ENCODE data around the gene TMEM242.
"Not testable (repeated sequence)": the region's sequence is repeated elsewhere in the genome, so short reads cannot be mapped to it uniquely, and the experiment has no call there.

The TMEM242 gene

GRCh38 chr6:157323255-157323965 is at the start of gene TMEM242:
TSS of gene TMEM242 (minus strand) at chr6:157323519. CDS start at chr6:157323499, 20 bp downstream.
- peak; percentile 87 to 96 (median 88) for DNase-seq (ENCODE audit: low read depth in 2 of 3, low spot score in 1 of 3)

GRCh38 chr6:157372501-157373280 is 49.4 kb upstream of the TMEM242 start:
- DNase-seq (ENCODE audit: low read depth in 2 of 3, low spot score in 1 of 3), result no peak

GRCh38 chr6:157370755-157371154 is 47.4 kb upstream of the TMEM242 start:
- DNase-seq (ENCODE audit: low read depth in 2 of 3, low spot score in 1 of 3), result no peak

- DNase-seq (ENCODE audit: low read depth in 2 of 3, low spot score in 1 of 3), result no peak
These were observed 45.2 kb upstream of the TMEM242 start for GRCh38 chr6:157368359-157369049.

- DNase-seq (ENCODE audit: low read depth in 2 of 3, low spot score in 1 of 3), result no peak
These were observed 43.3 kb upstream of the TMEM242 start for GRCh38 chr6:157366648-157367047.

GRCh38 chr6:157364705-157365104 is 41.4 kb upstream of the TMEM242 start:
- DNase-seq (ENCODE audit: low read depth in 2 of 3, low spot score in 1 of 3), result no peak

GRCh38 chr6:157361886-157362285 is 38.6 kb upstream of the TMEM242 start:
- DNase-seq (ENCODE audit: low read depth in 2 of 3, low spot score in 1 of 3), result no peak

- no peak for DNase-seq (ENCODE audit: low read depth in 2 of 3, low spot score in 1 of 3)
These were observed 35.0 kb upstream of the TMEM242 start for GRCh38 chr6:157358287-157358686.

- DNase-seq (ENCODE audit: low read depth in 2 of 3, low spot score in 1 of 3), result no peak
These were observed 23.1 kb upstream of the TMEM242 start for GRCh38 chr6:157346373-157346772.

- DNase-seq (ENCODE audit: low read depth in 2 of 3, low spot score in 1 of 3), result no peak
These were observed 20.4 kb upstream of the TMEM242 start for GRCh38 chr6:157343732-157344131.

- DNase-seq (ENCODE audit: low read depth in 2 of 3, low spot score in 1 of 3), result no peak
These were observed 16.1 kb upstream of the TMEM242 start for GRCh38 chr6:157339432-157339831.

GRCh38 chr6:157337751-157338150 is 14.4 kb upstream of the TMEM242 start:
- no peak for DNase-seq (ENCODE audit: low read depth in 2 of 3, low spot score in 1 of 3)

- DNase-seq (ENCODE audit: low read depth in 2 of 3, low spot score in 1 of 3), result not testable (repeated sequence)
These were observed 14.0 kb upstream of the TMEM242 start for GRCh38 chr6:157337276-157337675.

GRCh38 chr6:157335829-157336228 is 12.5 kb upstream of the TMEM242 start:
- DNase-seq (ENCODE audit: low read depth in 2 of 3, low spot score in 1 of 3), result no peak

- DNase-seq (ENCODE audit: low read depth in 2 of 3, low spot score in 1 of 3), result no peak
These were observed 10.6 kb upstream of the TMEM242 start for GRCh38 chr6:157333956-157334355.

GRCh38 chr6:157333537-157333936 is 10.2 kb upstream of the TMEM242 start:
- no peak for DNase-seq (ENCODE audit: low read depth in 2 of 3, low spot score in 1 of 3)

- DNase-seq (ENCODE audit: low read depth in 2 of 3, low spot score in 1 of 3), result no peak
These were observed 9.5 kb upstream of the TMEM242 start for GRCh38 chr6:157332813-157333212.

GRCh38 chr6:157330831-157331230 is 7.5 kb upstream of the TMEM242 start:
- DNase-seq (ENCODE audit: low read depth in 2 of 3, low spot score in 1 of 3), result no peak

- DNase-seq (ENCODE audit: low read depth in 2 of 3, low spot score in 1 of 3), result no peak
These were observed 6.5 kb upstream of the TMEM242 start for GRCh38 chr6:157329829-157330228.

GRCh38 chr6:157328108-157328692 is 4.9 kb upstream of the TMEM242 start:
- DNase-seq (ENCODE audit: low read depth in 2 of 3, low spot score in 1 of 3), result no peak

GRCh38 chr6:157326979-157327378 is 3.7 kb upstream of the TMEM242 start:
- DNase-seq (ENCODE audit: low read depth in 2 of 3, low spot score in 1 of 3), result no peak

Data from stimulated activated CD4-positive, alpha-beta T cell treated with anti-CD3 and anti-CD28 coated beads, Interleukin-12 subunit alpha, Interleukin-12 subunit beta, amount 100 ng/mL, for 48 hours (primary cell).